Gastroesophageal sphincter (tissue), 3 donors: Measurements from ENCODE around the gene FAM9C.

Experiments used
- CTCF ChIP-seq, 4 experiments: fragments of 200-600 bp in 2 of 4; fragments of 450-650 bp in 2 of 4; sonication (generic) in 1 of 4; IDR thresholded peaks; one replicate each; pipeline ENCODE4 v1.5.1; 2017 to 2019; ENCODE audit warnings: antibody characterized with exemption in 4 of 4, mild to moderate bottlenecking in 2 of 4, moderate library complexity in 2 of 4
- POLR2AphosphoS5 ChIP-seq: sonication (generic); formaldehyde crosslinking; IDR thresholded peaks from one replicate; pipeline ENCODE4 v1.6.1; 2017; ENCODE audit warnings: antibody characterized with exemption

GRCh38 chrX:13047759-13048158 is 3.3 kb upstream of the FAM9C start:
- TF ChIP-seq CTCF (IDR thresholded peaks at IDR 0.05), result no peak
- no peak for TF ChIP-seq POLR2AphosphoS5
